Skin epidermis (tissue), 12 donors: ENCODE results near the gene DAGLB.
A peak's percentile ranks its signal among the peaks of the same experiment; 100 is the strongest.

Source experiments
- H3K27ac ChIP-seq, 21 experiments: fragments of 200-600 bp; sonication (generic) in 11 of 21; one replicate each; pipeline ENCODE4 v1.5.0; 2020; ENCODE audit warnings: mild to moderate bottlenecking in 3 of 21, inconsistent platforms in 2 of 21, moderate library complexity in 2 of 21
- H3K4me3 ChIP-seq, 7 experiments: fragments of 200-600 bp; sonication (generic) in 2 of 7; one replicate each; pipeline ENCODE4 v1.5.0; 2020; ENCODE audit warnings: inconsistent platforms in 2 of 7, mild to moderate bottlenecking in 2 of 7, moderate library complexity in 1 of 7

DAGLB gene

DNA sequence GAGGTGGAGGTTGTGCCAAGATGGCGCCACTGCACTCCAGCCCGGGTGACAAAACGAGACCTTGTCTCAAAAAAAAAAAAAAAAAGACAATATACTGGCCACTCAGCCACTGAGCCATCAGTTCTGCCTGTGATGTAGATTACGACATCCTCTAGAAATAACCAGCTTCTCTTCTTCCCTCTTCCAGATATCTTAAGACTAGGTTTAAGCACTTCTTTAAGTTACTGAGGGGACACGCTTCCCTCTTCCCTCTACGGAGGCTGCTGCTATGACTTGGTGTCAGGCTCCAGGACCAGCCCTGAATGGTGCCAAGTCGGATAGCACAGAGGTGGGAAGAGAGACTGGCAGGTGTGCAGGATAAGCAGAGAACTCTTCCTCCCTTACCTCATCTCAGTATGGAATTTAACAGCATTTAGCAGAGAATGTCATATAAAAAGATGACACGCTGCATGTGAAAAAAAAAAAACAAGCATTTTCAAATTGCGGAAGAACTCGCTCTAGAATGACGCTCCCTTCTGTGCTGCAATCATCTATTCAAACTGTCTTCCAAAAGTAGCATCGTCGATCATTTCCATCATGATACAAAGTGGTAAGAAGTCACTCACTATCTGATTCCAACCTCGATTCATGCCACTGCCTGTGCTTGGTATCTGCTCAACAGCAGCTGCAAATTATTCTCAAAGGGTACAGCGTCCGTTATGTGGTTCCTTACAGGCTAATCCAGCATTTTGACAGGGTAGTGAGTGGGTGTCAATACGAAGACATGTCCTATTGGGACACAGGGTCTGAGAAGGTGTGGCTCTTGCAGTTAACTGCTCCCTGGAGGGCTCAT lies 13.8 kb downstream of the DAGLB start:
- Histone ChIP-seq H3K4me3 (no peak overlapping the region), H3K27ac (peak overlapping the region in 7 of 21 experiments; percentile 14 to 66 (median 32))

DNA sequence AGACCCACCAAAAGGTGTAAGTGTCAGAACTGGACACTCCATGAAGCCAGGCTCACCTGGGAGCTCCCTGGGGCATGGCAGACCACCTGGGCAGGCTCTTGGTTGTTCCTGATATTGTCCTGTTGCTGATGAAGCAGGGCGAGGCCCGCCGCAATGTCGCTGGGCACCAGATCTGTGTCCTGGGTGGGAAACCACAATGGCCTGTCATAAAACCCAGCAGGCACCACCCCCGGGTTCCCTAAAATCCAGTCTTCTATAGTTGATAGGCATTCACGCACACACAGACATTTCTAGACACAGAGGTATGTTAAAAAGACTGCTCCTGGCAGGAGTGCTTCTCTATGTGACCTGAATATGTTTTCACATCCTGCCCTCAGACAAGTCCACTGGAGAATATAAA lies 15.0 kb downstream of the DAGLB start:
- Histone ChIP-seq H3K27ac (peak overlapping the region in 2 of 21 experiments; percentile 12 to 50), H3K4me3 (no peak overlapping the region)

GRCh38 chr7:6430974-6431373 lies 16.8 kb downstream of the DAGLB start:
- no peak overlapping the region for H3K27ac ChIP-seq

GRCh38 chr7:6430271-6430940 lies 17.3 kb downstream of the DAGLB start:
- Histone ChIP-seq H3K27ac (no peak overlapping the region), H3K4me3 (no peak overlapping the region)

More at GRCh38 chr7:6430974-6431373, 16.8 kb downstream of the DAGLB start:
- H3K4me3 ChIP-seq: no peak overlapping the region

DNA sequence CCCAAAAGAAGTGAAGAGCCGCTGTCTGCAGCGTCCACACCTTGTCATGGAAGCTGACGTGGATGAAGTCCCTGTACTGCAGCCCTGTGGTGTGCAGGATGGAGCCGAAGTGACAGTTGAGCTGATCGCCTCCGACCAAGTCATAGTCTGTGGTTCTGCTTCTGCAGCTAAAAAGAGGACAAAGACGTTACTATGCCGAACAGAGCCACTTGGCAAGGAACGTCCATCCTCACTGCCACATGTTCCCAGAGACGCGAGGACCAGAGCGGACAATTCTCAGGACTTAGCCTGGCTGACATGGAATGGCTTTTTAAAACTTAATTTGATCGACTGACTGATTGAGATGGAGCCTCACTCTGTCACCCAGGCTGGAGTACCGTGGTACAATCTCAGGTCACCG lies 21.8 kb downstream of the DAGLB start:
- no peak overlapping the region for H3K27ac ChIP-seq
- no peak overlapping the region for H3K4me3 ChIP-seq

- Histone ChIP-seq H3K4me3 (no peak overlapping the region), H3K27ac (peak overlapping the region; percentile 26 to 82 (median 65))
Observed at GRCh38 chr7:6423942-6424701, 23.6 kb downstream of the DAGLB start.

DNA sequence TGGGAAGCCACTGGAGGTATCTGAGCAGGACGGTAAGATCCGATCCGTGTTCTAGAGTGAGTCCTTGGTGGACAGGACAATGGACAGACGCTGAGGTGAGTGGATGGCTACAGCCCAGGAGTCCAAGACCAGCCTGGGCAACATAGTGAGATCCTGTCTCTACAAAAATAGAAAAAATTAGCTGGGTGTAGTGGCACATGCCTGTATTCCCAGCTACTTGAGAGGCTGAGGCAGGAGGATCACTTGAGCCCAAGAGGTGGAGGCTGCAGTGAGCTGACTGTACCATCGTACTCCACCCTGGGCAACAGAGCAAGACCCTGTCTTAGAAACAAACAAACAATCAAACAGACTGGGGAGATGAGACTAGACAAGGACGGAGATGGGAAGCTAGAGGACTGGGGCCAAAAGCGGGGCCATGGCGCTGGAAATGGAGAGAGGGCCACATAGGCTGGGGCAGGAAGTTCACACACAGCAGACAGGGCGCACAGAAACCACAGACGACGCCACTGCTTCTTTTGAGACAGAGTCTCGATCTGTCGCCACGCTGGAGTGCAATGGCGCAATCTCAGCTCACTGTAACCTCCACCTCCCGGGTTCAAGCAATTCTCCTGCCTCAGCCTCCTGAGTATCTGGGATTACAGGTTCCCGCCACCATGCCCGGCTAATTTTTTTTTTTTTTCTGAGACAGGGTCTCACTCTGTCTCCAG lies 24.7 kb downstream of the DAGLB start:
- no peak overlapping the region for H3K4me3 ChIP-seq
- H3K27ac ChIP-seq: peak overlapping the region in 8 of 21 experiments; percentile 48 to 82 (median 72)

- Histone ChIP-seq H3K4me3 (no peak overlapping the region), H3K27ac (no peak overlapping the region)
Observed at GRCh38 chr7:6422095-6422494, 25.7 kb downstream of the DAGLB start.

- Histone ChIP-seq H3K4me3 (no peak overlapping the region), H3K27ac (no peak overlapping the region)
Observed at GRCh38 chr7:6420680-6421079, 27.1 kb downstream of the DAGLB start.

DNA sequence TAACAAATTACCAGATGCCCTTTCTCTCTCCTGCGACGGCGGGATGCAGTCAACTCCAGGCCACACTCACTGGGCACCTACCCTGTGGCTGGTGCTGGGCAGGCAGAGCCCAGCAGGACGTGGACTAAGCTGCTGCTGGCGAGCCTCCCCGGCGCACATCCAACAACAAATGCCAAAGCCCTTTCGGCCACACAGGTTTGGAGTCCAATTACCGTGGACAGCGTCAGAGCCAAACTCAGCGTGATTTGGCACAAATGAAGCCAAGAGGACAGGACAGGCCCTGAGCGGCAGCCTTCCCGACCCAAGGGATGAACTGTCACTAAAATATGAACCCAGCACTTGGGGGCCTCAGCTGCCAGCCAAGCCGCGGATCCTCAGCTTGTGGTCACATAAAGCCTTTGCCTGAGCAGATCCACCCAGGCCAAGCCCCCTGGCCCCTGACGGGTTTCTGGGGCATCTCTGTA lies 28.4 kb downstream of the DAGLB start:
- H3K27ac ChIP-seq: peak overlapping the region in 1 of 21 experiments; percentile 34
- H3K4me3 ChIP-seq: no peak overlapping the region

- no peak overlapping the region for H3K4me3 ChIP-seq
- no peak overlapping the region for H3K27ac ChIP-seq
Observed at GRCh38 chr7:6417408-6417807, 30.3 kb downstream of the DAGLB start.

DNA sequence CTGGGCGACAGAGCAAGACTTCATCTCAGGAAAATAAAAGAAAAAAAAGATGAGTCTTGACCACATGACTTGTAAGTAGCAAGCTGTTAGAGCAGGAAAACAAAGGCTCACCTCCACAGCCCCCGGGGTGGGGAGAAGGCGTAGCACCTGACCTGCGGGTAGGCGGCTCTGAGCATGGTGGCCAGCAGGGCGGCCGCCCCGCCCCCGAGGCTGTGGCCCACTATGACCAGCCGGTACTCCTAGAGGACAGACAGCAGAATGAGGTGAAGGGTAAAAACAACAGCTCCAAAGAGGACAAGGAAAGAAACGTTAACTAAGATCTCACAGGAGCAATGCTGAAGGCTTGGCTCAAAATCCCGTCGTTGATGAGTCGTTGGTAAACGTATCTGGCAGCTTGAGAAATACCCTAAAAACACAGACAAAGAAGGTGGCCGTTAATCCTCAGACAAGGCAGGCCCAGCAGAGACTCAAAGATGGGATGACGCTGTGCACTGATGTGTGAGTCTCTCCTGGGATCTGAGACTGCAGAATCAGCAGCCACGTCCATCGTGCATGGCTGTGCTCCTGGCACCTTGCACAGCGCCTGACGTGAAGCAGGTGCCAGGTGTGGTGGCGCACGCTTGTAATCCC lies 31.1 kb downstream of the DAGLB start:
- Histone ChIP-seq H3K27ac (no peak overlapping the region), H3K4me3 (no peak overlapping the region)

GRCh38 chr7:6413637-6414036 lies 34.1 kb downstream of the DAGLB start:
- H3K27ac ChIP-seq: no peak overlapping the region
- no peak overlapping the region for H3K4me3 ChIP-seq

GRCh38 chr7:6409944-6410693 lies 37.6 kb downstream of the DAGLB start:
- peak overlapping the region in 1 of 21 experiments; percentile 42 for H3K27ac ChIP-seq
- no peak overlapping the region for H3K4me3 ChIP-seq

DNA sequence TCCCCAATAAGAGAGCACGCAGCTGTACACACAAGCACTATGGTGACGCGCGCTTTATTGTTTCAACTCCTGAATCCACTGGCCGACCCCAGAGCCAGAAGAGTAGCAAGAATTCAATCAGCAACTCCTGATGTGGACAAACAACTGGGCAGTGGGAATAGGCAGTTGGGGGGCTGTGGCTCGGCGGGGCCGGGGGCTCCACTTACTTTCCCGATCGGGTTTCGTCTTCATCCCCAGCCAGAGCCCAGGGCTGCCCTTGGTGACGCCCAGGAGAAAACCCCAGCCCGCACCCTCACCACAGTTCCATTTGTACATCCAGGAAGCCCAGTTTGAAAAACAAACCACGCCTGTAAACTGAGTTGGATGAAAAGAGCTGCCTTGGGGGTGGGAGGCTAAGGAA lies 38.7 kb downstream of the DAGLB start:
- H3K27ac ChIP-seq: no peak overlapping the region
- no peak overlapping the region for H3K4me3 ChIP-seq

- Histone ChIP-seq H3K27ac (no peak overlapping the region), H3K4me3 (no peak overlapping the region)
Observed at GRCh38 chr7:6407434-6407833, 40.3 kb downstream of the DAGLB start.

GRCh38 chr7:6406121-6406520 lies 41.6 kb downstream of the DAGLB start:
- no peak overlapping the region for H3K4me3 ChIP-seq
- no peak overlapping the region for H3K27ac ChIP-seq

DNA sequence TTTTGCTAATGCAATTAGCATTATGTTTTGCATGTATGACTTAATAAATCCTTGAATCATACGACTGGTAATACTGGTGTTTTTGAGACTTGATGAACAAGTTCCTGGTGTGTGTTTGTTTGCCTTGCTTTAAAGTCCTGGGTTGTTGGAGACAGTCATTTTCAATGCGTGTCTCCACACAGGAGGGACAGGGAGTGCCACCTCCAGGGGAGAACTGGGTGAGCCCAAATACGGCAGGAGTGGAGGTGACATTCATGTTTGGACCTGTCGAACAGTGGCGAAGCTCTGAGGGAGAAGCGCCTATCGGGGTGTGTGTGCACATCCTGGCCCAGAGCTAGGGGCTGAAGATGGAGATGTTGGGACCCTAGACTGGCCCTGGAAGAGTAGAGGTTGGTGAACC lies 43.8 kb downstream of the DAGLB start:
- peak overlapping the region in 19 of 21 experiments; percentile 12 to 82 (median 64) for H3K27ac ChIP-seq
- H3K4me3 ChIP-seq: no peak overlapping the region
